ENCODE data around the gene ID2.

GRCh38 chr2:8666581-8666980, 15.3 kb upstream of the ID2 start:
- no peak for TF ChIP-seq CTCF (IDR thresholded peaks at IDR 0.05)
- TF ChIP-seq POLR2AphosphoS5 (IDR thresholded peaks at IDR 0.05), result no peak
- TF ChIP-seq POLR2A (IDR thresholded peaks at IDR 0.05), result no peak
